ENCODE data around the gene PANK4. TPM values are rescaled to one million over a fixed set of nuclear protein-coding genes. Genes with fewer than 3 reads are reported as not detected.

Gene PANK4
- total RNA-seq, 3 donors from 2014 or later, result 16.5 to 32.8 (median 31.3) TPM

DNA sequence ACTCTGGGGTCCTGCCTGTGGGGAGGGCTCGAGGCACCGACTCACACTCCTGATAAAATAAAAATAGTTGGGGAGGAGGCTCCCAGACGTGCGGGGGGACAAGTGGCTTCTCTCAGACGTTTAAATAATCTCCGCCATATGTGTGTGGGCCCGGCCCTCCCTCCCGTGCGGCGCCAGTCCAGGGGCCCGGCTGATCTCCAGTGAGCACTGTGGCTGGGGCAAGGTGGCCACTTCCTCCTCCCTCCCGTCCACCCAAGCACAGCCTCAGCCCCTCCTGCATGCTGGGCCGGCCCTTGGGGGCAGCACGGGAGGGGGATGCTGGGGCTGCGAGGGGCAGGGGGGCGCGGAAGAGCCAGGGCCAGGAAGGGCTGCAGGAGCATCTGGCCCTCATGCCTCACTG lies 54.3 kb downstream of the PANK4 start:
- TF ChIP-seq POLR2A (IDR thresholded peaks at IDR 0.05) (no peak), POLR2AphosphoS5 (IDR thresholded peaks at IDR 0.05) (no peak)
- TF ChIP-seq, protein P1, sequence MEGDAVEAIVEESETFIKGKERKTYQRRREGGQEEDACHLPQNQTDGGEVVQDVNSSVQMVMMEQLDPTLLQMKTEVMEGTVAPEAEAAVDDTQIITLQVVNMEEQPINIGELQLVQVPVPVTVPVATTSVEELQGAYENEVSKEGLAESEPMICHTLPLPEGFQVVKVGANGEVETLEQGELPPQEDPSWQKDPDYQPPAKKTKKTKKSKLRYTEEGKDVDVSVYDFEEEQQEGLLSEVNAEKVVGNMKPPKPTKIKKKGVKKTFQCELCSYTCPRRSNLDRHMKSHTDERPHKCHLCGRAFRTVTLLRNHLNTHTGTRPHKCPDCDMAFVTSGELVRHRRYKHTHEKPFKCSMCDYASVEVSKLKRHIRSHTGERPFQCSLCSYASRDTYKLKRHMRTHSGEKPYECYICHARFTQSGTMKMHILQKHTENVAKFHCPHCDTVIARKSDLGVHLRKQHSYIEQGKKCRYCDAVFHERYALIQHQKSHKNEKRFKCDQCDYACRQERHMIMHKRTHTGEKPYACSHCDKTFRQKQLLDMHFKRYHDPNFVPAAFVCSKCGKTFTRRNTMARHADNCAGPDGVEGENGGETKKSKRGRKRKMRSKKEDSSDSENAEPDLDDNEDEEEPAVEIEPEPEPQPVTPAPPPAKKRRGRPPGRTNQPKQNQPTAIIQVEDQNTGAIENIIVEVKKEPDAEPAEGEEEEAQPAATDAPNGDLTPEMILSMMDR (IDR thresholded peaks at IDR 0.05), result no peak
- no peak overlapping the region for H3K4me3 ChIP-seq
- H3K4me1 ChIP-seq, result no peaks in the 10 kb centered on the region
- peaks cover 3 to 21% of the 10 kb centered on the region in 2 donors for H3K27me3 ChIP-seq
- intact Hi-C loops (cut with DNase I; ENCODE audit: low total_unique reads), result no loop called here
- no peaks in the 10 kb centered on the region for H3K36me3 ChIP-seq
- DNase-seq (ENCODE audit: low spot score in 2 of 2), result no peak
- H3K27ac ChIP-seq, result no peak overlapping the region
- no peaks in the 10 kb centered on the region for H3K9me3 ChIP-seq

DNA sequence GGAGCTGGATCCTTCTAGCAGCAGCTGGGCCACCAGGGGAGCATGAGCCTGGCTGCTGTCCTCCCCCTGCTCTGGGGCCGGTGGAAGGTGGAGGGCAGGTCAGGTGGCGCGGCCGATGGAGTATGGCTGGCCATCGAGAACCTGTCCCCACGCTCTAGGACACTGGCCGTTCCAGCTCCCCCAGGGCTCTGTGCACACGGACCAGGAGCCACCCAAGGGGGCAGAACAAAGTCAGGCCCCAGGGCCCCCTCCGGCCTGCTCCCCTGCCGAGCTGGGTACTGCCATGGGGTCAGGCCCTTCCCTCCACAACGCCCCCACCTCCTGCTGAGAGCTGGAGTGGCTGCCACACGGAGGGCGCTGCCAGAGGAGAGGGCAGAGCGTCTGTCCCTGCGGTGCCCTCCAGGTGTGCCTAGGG lies 54.8 kb downstream of the PANK4 start:
- TF ChIP-seq POLR2A (IDR thresholded peaks at IDR 0.05) (no peak), POLR2AphosphoS5 (IDR thresholded peaks at IDR 0.05) (no peak)
- TF ChIP-seq, protein P1 (IDR thresholded peaks at IDR 0.05), result no peak
- Histone ChIP-seq H3K4me3 (no peak overlapping the region), H3K27me3 (peaks cover 3 to 27% of the 10 kb centered on the region in 2 donors), H3K27ac (no peak overlapping the region), H3K9me3 (no peaks in the 10 kb centered on the region), H3K36me3 (no peaks in the 10 kb centered on the region), H3K4me1 (no peaks in the 10 kb centered on the region)
- intact Hi-C loops (cut with DNase I; ENCODE audit: low total_unique reads), result no loop called here
- no peak for DNase-seq (ENCODE audit: low spot score in 2 of 2)

DNA sequence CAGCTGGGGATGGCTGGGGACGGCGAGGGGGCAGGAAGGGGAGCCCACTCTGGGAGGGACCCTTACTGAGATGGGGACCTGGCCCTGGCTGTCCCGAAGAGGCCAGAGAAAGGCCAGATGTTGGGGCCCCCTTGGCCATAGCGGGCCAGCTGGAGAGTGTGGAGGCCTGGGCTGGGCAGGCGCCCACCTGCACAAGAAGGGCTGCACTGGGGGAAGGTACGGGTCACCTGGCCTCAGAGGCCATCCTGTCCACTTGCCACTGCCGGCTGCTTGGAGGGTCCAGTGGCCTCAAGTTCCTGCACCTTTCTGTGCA lies 55.3 kb downstream of the PANK4 start:
- intact Hi-C loops (cut with DNase I; ENCODE audit: low total_unique reads), result no loop called here
- Histone ChIP-seq H3K4me3 (no peak overlapping the region), H3K27me3 (peaks cover 3 to 31% of the 10 kb centered on the region in 2 donors), H3K36me3 (no peaks in the 10 kb centered on the region), H3K27ac (no peak overlapping the region), H3K9me3 (no peaks in the 10 kb centered on the region), H3K4me1 (no peaks in the 10 kb centered on the region)
- TF ChIP-seq, protein P1 (IDR thresholded peaks at IDR 0.05), result no peak
- no peak for TF ChIP-seq POLR2A (IDR thresholded peaks at IDR 0.05)
- TF ChIP-seq POLR2AphosphoS5 (IDR thresholded peaks at IDR 0.05), result no peak
- DNase-seq (ENCODE audit: low spot score in 2 of 2), result no peak

DNA sequence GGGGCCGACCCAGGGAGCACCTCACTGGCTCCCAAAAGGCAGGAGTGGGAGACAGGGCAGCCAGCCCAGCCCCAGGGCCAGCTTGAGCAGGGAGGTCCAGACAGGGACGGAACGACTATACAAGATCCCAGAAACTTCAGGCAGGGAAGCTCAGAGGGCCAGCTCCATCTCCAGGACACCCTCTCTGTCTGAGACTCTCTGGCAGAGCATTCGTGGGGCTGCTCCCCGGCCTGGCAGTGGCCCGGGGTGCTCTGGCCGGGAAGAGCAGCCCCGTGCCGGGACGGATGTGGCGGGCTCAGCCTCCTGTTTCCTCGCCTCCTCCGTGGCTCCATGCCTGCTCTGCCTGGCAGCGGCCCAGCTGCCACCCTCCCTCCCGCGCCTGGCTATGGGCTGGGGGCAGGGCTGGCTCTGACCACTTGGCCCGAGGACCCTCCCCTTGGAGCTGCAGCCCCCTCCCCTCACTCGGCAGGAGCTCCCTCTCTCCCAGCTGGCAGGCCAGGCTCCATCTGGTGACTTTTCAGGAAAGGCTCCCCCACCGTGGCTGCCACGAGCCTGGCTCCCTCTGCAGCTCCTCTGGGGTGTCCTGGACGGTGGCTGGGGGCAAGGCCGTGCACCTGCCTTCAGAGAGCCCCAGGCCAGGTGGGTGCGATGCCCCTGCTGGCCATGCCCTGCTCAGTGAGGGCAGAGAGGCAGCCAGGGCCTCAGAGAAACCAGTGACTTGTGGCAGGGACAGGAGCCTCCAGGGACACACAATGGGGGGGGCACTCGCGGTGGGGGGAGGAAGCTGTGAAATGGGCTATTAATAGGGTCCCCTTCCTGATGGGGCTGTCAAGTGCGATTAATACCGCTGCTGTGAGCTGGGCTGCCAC lies 55.9 kb downstream of the PANK4 start:
- H3K27me3 ChIP-seq, result peaks cover 3 to 36% of the 10 kb centered on the region in 2 donors
- TF ChIP-seq POLR2A (IDR thresholded peaks at IDR 0.05) (no peak), POLR2AphosphoS5 (IDR thresholded peaks at IDR 0.05) (no peak)
- TF ChIP-seq, protein P1 (IDR thresholded peaks at IDR 0.05), result no peak
- H3K9me3 ChIP-seq, result no peaks in the 10 kb centered on the region
- intact Hi-C loops (cut with DNase I; ENCODE audit: low total_unique reads), result no loop called here
- H3K4me3 ChIP-seq, result no peak overlapping the region
- no peaks in the 10 kb centered on the region for H3K4me1 ChIP-seq
- DNase-seq (ENCODE audit: low spot score in 2 of 2), result no peak
- no peak overlapping the region for H3K27ac ChIP-seq
- H3K36me3 ChIP-seq, result no peaks in the 10 kb centered on the region

DNA sequence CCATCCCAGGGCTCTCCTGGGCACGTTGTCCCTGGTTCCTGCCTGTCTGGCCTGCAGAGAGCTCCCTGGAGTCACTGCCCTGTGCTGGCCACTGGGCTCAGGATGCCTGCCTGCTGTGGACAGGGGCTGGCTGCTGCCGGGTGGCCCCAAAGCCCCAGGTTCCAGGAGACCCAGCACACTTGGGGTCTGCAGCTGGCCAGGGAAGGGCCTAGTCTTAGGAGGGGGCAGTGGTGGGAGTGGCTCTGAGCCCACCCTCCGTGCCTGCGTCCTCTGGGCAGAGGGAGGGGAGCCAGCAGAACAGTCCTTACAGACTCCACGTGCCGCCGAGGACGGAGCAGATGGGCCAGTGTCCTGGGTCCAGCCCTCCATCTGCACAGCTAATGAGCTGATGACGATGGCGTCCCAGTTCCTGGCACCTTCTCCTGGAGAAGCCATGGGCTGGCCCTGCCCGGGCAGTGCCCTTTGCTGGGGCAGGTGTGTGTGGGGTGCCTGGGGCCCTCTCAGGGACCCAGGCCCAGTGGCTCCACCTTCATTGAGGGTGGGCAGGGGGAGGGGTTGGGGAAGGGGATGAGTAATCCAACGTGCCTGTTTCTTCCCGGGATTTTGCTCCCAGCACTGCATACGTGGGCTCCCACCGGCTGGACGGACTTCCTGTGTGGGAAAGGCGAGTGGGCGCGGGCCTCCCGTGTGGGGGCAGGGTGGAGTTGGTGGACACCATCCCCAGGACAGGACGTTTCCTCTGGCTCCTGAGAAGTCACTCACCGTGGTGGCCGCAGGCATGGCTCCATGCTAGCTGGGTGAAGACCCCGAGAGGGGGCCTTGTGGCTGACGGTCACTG lies 57.1 kb downstream of the PANK4 start:
- Histone ChIP-seq H3K27ac (no peak overlapping the region), H3K4me3 (no peak overlapping the region), H3K4me1 (no peaks in the 10 kb centered on the region), H3K9me3 (no peaks in the 10 kb centered on the region), H3K36me3 (no peaks in the 10 kb centered on the region), H3K27me3 (peaks cover 7 to 47% of the 10 kb centered on the region in 2 donors)
- TF ChIP-seq POLR2A (IDR thresholded peaks at IDR 0.05), result no peak
- no peak for TF ChIP-seq POLR2AphosphoS5 (IDR thresholded peaks at IDR 0.05)
- TF ChIP-seq, protein P1 (IDR thresholded peaks at IDR 0.05), result no peak
- no peak for DNase-seq (ENCODE audit: low spot score in 2 of 2)
- intact Hi-C loops (cut with DNase I; ENCODE audit: low total_unique reads), result no loop called here
